NCI-H2196 (cell line): ENCODE data around the gene RECK.
"Not testable (repeated sequence)": the region's sequence is repeated elsewhere in the genome, so short reads cannot be mapped to it uniquely, and the experiment has no call there.

Experiments used
- DNase-seq: peaks from one replicate; lab custom pipeline; 2025; ENCODE audit not compliant: unreplicated experiment; lab: John Stamatoyannopoulos, UW

Gene RECK

GRCh38 chr9:36036780-36037548, at the start of gene RECK:
TSS of gene RECK (plus strand) at chr9:36036913. CDS start at chr9:36036999, 86 bp downstream.
- peak; percentile 83 for DNase-seq

- DNase-seq = no peak
Measured at GRCh38 chr9:35990155-35990554, 46.6 kb upstream of the RECK start.

DNA sequence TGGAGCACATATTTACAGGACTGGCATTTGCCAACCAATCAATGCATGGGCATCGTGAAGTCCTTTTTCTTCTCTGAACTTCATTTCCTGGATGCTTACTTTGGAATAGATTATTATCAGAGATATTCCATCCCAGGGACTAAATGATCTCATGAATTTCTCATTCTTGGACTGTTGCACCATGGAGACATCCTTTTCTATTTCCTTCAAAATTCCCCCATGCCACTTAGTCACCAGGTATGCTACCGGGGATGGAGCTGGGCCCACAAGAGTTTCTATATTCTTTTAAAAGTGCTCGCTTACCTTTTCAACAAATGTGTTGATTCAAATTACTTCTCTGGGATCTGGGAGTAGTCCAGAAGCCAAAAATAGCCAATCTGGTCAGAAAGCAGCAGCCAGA, 43.6 kb upstream of the RECK start:
- DNase-seq = not testable (repeated sequence)

GRCh38 chr9:35993976-35994720, 42.6 kb upstream of the RECK start:
- no peak for DNase-seq

DNA sequence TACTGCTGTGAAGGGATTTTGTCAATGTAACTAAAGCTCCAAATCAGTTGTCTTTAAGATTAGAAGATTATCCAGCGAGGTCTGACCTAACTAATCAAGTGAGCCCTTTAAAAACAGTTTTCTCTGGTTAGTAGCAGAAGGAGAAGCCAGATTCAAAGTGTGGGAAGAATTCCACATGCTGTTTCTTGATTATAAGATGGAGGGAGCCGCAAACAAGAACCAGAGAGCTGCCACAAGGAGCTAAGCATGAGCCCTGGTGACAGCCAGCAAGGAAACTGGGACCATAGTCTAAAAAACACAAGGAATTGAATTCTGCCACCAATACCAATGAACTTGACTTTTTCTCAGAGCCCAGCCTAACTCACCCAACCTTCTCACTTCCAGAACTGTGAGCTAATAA, 41.8 kb upstream of the RECK start:
- DNase-seq = no peak

DNA sequence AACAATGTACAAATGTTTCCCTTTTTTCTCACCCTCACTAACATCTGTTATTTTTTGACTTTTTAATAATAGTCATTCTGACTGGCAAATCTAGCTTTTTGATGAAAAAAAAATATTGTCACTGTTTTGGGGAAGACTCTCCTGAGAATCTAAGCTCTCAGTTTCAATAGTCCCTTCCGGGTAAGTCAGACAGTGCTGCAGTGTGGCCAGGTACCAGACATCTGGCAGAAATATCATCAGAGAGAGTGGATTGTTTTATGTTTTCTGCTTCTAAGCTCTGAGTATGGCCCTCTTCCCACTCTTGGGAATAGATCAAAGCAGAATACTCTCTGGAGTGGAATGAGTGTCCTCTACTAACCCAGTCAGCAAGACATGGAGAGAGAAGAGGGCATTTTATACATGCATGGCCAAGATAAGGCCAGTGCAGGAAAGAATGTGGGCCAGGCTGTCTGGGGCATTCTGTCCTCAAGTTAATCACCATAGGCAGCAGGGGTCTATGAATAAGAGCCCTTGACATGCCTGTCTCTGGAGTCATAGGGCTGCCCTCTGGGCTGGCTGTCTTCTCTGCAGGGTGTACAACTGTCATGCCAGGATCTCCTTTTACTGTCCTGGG, 40.2 kb upstream of the RECK start:
- DNase-seq = no peak

- DNase-seq = not testable (repeated sequence)
Measured at GRCh38 chr9:35997016-35997415, 39.7 kb upstream of the RECK start.

- DNase-seq = no peak
Measured at GRCh38 chr9:35998333-35998732, 38.4 kb upstream of the RECK start.

DNA sequence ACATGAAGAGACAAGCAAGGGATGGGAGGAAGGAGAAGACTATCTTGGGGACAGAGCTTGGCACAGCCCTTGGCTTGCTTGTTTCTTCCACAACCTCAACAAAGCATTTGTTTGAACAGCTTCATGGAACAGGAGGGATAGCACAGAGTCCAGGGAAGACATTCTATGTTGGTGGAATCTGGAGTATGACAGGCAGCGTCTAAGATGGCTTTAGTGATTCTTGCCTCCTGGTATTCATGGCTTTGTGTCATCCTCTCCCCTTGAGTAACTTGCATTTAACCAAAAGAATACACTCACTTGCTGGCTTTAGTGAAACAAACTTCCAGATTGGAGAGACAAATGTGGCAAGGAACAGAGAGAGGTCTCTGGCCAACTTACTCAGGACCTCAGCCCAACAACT, 30.8 kb upstream of the RECK start:
- DNase-seq = no peak

DNA sequence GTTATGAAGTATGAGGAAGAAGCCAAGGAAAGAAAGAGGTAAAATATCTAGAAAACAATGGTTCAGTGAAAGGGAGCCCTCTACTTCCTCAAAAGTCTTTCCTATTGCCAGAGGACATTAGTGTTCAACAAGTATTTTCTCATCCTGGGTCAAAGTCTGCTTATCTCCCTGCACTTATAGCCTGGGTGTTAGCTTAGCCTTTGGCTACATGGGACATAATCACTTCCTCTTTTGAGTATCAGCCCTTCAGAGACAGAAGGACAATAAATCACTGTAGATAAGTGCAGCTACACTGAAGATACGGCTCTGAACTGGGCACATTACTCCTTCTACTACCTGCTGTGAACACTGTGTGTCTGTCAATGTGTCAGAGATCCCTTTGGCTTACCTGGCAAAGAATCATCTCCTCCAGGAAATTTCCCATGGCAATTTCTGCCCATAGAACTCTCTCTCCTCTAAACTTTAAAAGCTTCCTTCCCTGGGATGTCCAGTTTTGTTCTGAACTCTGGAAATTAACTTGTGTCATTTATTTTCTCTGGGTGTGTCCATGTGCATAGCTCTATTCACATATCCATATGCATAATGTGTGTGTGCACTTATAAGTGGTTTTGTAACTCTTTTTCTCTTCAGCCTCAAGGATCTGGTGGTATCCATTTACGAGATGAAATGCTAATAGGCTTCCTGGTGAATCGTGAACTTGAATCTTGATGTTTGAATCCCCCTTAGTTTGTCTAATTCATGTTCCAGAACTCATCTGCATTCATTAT, 30.0 kb upstream of the RECK start:
- no peak for DNase-seq

- no peak for DNase-seq
Measured at GRCh38 chr9:36007316-36007708, 29.4 kb upstream of the RECK start.

GRCh38 chr9:36007852-36008251, 28.9 kb upstream of the RECK start:
- no peak for DNase-seq

- peak; percentile 64 for DNase-seq
Measured at GRCh38 chr9:36008774-36009300, 27.9 kb upstream of the RECK start.

- DNase-seq = no peak
Measured at GRCh38 chr9:36011379-36011778, 25.3 kb upstream of the RECK start.

DNA sequence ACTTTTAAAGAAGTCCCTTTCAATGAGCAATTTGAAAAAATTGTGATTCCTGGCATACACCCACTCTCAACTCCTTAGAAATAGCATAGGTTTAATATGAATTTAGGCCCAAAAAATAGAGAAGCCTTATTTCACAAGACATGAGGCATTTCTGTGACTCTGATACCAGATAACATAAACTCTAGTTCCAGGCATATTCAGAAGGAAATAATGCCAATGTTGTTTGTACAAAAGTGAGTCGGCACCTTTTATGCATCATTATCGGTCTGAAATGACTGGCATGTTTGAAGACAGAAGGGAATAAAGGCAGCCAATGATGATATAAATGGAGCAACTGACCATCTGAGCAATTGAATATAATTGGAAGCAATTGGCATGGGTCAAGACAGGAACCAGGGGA, 19.4 kb upstream of the RECK start:
- no peak for DNase-seq

- no peak for DNase-seq
Measured at GRCh38 chr9:36018129-36018528, 18.6 kb upstream of the RECK start.

DNA sequence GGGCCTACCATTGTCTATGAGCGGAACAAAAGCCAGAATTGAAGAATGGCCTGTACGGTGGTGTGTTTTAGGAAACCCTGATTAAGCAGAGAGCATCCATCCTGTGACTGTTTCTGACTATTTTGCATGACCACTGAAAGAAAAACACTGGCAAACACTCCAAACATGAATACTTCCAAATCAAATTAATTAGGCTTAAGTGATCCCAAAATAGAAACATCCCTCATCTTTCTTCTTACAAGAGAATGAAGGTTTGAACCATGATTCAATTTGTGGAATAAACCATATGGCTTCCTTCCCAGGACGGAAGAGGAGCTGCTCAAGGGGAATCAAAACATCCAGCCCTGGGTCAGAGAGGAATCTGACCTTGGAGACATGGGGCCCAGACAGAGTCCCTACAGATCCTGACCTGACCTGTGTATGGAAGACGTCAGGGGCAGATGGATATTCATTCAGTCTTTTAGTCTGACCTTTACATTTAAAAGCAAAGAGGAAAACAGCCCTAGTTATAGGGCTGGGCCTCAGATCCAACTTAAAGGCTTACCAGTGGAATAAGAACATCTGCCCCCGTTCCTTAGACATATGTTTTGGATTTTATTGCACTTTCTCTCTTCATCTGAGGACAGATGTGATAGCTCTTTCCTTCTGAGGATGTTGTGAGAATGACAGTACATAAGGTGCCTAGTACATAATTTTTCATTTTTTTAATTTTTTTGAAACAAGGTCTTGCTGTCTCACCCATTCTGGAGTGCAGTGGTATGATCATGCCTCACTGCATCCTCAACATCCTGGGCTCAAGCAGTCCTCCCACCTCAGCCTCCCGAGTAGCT, 17.6 kb upstream of the RECK start:
- DNase-seq = no peak

GRCh38 chr9:36021968-36022367, 14.7 kb upstream of the RECK start:
- DNase-seq = no peak

GRCh38 chr9:36023260-36024048, 13.3 kb upstream of the RECK start:
- DNase-seq = peak; percentile 70
